Upper lobe of right lung (tissue), 1 donor: ENCODE data around the gene KPNA6. TPM values are rescaled to one million over a fixed set of nuclear protein-coding genes. Genes with fewer than 3 reads are reported as not detected.
A peak's percentile ranks its signal among the peaks of the same experiment; 100 is the strongest.

ENCODE experiments used
- ATAC-seq: fragments of 200-7000 bp; cut with Tn5 transposase; one replicate; pipeline ENCODE4 v1.9.1; 2020; ENCODE audit warnings: mild to moderate bottlenecking, moderate library complexity
- DNase-seq: peaks from one replicate; pipeline ENCODE4 v3.0.0-alpha.2; 2020
- H3K27ac ChIP-seq: fragments of 200-600 bp; one replicate; pipeline ENCODE4 v1.8.0; 2022
- H3K27me3 ChIP-seq: fragments of 200-600 bp; one replicate; pipeline ENCODE4 v1.8.0; 2022; ENCODE audit warnings: mild to moderate bottlenecking
- H3K36me3 ChIP-seq: fragments of 200-600 bp; one replicate; pipeline ENCODE4 v1.8.0; 2022
- H3K4me1 ChIP-seq: fragments of 200-600 bp; one replicate; pipeline ENCODE4 v1.8.0; 2022
- H3K4me3 ChIP-seq: fragments of 200-600 bp; one replicate; pipeline ENCODE4 v1.8.0; 2022; ENCODE audit warnings: mild to moderate bottlenecking
- H3K9me3 ChIP-seq: fragments of 200-600 bp; one replicate; pipeline ENCODE4 v1.8.0; 2022
- CTCF ChIP-seq: fragments of 200-600 bp; IDR thresholded peaks from one replicate; pipeline ENCODE4 v1.8.0; 2022; ENCODE audit warnings: antibody characterized with exemption
- intact Hi-C: fragments of 100-400 bp; cut with DNase I; formaldehyde crosslinking; loops from one replicate; pipeline ENCODE4 v1.11.0; 2022
- total RNA-seq: library from RNA; stranded (reverse); fragmentation: NEBNext Ultra II Directional; extraction: Animal tissue kit (Norgen Biotek cat#: 25700); gene quantifications from one replicate; pipeline ENCODE4 v1.2.1, GENCODE V29; 2021
- donor health status: DM: no; HTN: yes; CAD: no; lungs with severe emphysema.

KPNA6 gene
- total RNA-seq, 1 donor from 2014 or later: 69.2 TPM

GRCh38 chr1:32201011-32201855 lies 93.4 kb downstream of the KPNA6 start:
- ATAC-seq: peak; percentile 11
- H3K9me3 ChIP-seq: no peaks in the 10 kb centered on the region
- peaks cover 30% of the 10 kb centered on the region for H3K4me1 ChIP-seq
- H3K36me3 ChIP-seq: peaks cover 14% of the 10 kb centered on the region
- peak; percentile 74 for DNase-seq
- H3K27ac ChIP-seq: peak overlapping the region; percentile 63
- TF ChIP-seq CTCF: peak; percentile 6
- peak overlapping the region; percentile 65 for H3K4me3 ChIP-seq
- intact Hi-C loops: no loop called here
- no peaks in the 10 kb centered on the region for H3K27me3 ChIP-seq

- intact Hi-C loops: no loop called here
- peak; percentile 8 for ATAC-seq
Observed at GRCh38 chr1:32204943-32205361, 97.1 kb downstream of the KPNA6 start.

GRCh38 chr1:32205401-32206370 lies 97.8 kb downstream of the KPNA6 start, which contains the start of gene IQCC:
TSS of gene IQCC (plus strand) at chr1:32205671. CDS start at chr1:32205682, 11 bp downstream.
- H3K36me3 ChIP-seq: no peaks in the 10 kb centered on the region
- intact Hi-C loops: no loop called here
- peak within 1 kb of the TSS; percentile 49 for H3K27ac ChIP-seq
- H3K27me3 ChIP-seq: no peaks in the 10 kb centered on the region
- peaks cover 21% of the 10 kb centered on the region for H3K4me1 ChIP-seq
- peak; percentile 91 for ATAC-seq
- peak; percentile 10 for TF ChIP-seq CTCF
- H3K9me3 ChIP-seq: no peaks in the 10 kb centered on the region
- H3K4me3 ChIP-seq: peak within 1 kb of the TSS; percentile 60
- DNase-seq: peak; percentile 95

More at GRCh38 chr1:32204943-32205361, 97.1 kb downstream of the KPNA6 start:
- DNase-seq: peak; percentile 70
- Histone ChIP-seq H3K9me3 (no peaks in the 10 kb centered on the region), H3K27ac (peak overlapping the region; percentile 49), H3K4me3 (peak overlapping the region; percentile 60), H3K36me3 (no peaks in the 10 kb centered on the region), H3K27me3 (no peaks in the 10 kb centered on the region), H3K4me1 (peaks cover 24% of the 10 kb centered on the region)
- TF ChIP-seq CTCF: no peak

GRCh38 chr1:32208469-32208868 lies 100.6 kb downstream of the KPNA6 start:
- H3K4me3 ChIP-seq: no peak overlapping the region
- H3K4me1 ChIP-seq: peaks cover 11% of the 10 kb centered on the region
- no peak overlapping the region for H3K27ac ChIP-seq
- no peaks in the 10 kb centered on the region for H3K9me3 ChIP-seq
- no peaks in the 10 kb centered on the region for H3K36me3 ChIP-seq
- no peak for TF ChIP-seq CTCF
- ATAC-seq: no peak
- no peaks in the 10 kb centered on the region for H3K27me3 ChIP-seq
- intact Hi-C loops: no loop called here
- no peak for DNase-seq

GRCh38 chr1:32208891-32209328 lies 101.1 kb downstream of the KPNA6 start, which contains the start of gene DCDC2B:
TSS of gene DCDC2B (plus strand) at chr1:32209089. CDS start at chr1:32209094, 5 bp downstream.
- no peaks in the 10 kb centered on the region for H3K27me3 ChIP-seq
- peaks cover 11% of the 10 kb centered on the region for H3K4me1 ChIP-seq
- no peak within 1 kb of the TSS for H3K4me3 ChIP-seq
- H3K9me3 ChIP-seq: no peaks in the 10 kb centered on the region
- H3K36me3 ChIP-seq: no peaks in the 10 kb centered on the region
- no peak within 1 kb of the TSS for H3K27ac ChIP-seq
- DNase-seq (no peak), ATAC-seq (peak; percentile 1)
- TF ChIP-seq CTCF: no peak
- intact Hi-C loops: no loop called here
